ENCODE measurements around the gene POU6F2. TPM values are rescaled to one million over a fixed set of nuclear protein-coding genes. Genes with fewer than 3 reads are reported as not detected.

The POU6F2 gene
- total RNA-seq, 1 experiment from 2014 or later: not detected

- H3K4me2 ChIP-seq (ENCODE audit: low read length): no peak overlapping the region
- POLR2A ChIA-PET (ENCODE audit: unreplicated experiment): no interaction called here
Observed at GRCh38 chr7:39332142-39332541, 354.4 kb downstream of the POU6F2 start.

GRCh38 chr7:39333701-39334100, 356.0 kb downstream of the POU6F2 start:
- Histone ChIP-seq H3K9ac (ENCODE audit: low read length) (no peak overlapping the region), H3K79me2 (ENCODE audit: low read length) (no peaks in the 10 kb centered on the region), H3K27ac (ENCODE audit: low read length) (no peak overlapping the region), H3F3A (ENCODE audit: low read length, unreplicated experiment) (no peaks in the 10 kb centered on the region), H3K27me3 (ENCODE audit: low read length) (peaks cover 77% of the 10 kb centered on the region), H2AFZ (ENCODE audit: low read length) (no peak overlapping the region), H3K4me1 (ENCODE audit: insufficient read depth, low read length) (no peaks in the 10 kb centered on the region), H3K9me2 (replicated peaks; ENCODE audit: low read length) (no peaks in the 10 kb centered on the region), H3K4me2 (ENCODE audit: low read length) (no peak overlapping the region), H3K4me3 (ENCODE audit: low read length) (no peak overlapping the region), H3K9me3 (ENCODE audit: low read length) (no peaks in the 10 kb centered on the region), H3K36me3 (ENCODE audit: low read depth, low read length) (no peaks in the 10 kb centered on the region), H4K20me1 (ENCODE audit: low read length) (no peaks in the 10 kb centered on the region)
- TF ChIP-seq EZH2phosphoT487 (IDR thresholded peaks at IDR 0.05; ENCODE audit: borderline replicate concordance, low read length) (no peak), EZH2 (IDR thresholded peaks at IDR 0.05; ENCODE audit: low read length, unreplicated experiment) (no peak), CTCF (conservative IDR thresholded peaks at IDR 0.05; ENCODE audit: low read depth, low read length) (no peak)
- BruUV-seq (replicated peaks): no TSS peak
- intact Hi-C loops (cut with micrococcal nuclease): no loop called here
- ATAC-seq: no peak
- POLR2A ChIA-PET (ENCODE audit: unreplicated experiment): no interaction called here
- no peak for DNase-seq
- CTCF ChIA-PET: no interaction called here

More at GRCh38 chr7:39332142-39332541, 354.4 kb downstream of the POU6F2 start:
- intact Hi-C loops (cut with micrococcal nuclease): no loop called here
- no peak overlapping the region for H2AFZ ChIP-seq (ENCODE audit: low read length)
- no peaks in the 10 kb centered on the region for H4K20me1 ChIP-seq (ENCODE audit: low read length)
- no TSS peak for BruUV-seq (replicated peaks)
- H3K9me2 ChIP-seq (replicated peaks; ENCODE audit: low read length): no peaks in the 10 kb centered on the region
- TF ChIP-seq EZH2phosphoT487 (IDR thresholded peaks at IDR 0.05; ENCODE audit: borderline replicate concordance, low read length) (no peak), EZH2 (IDR thresholded peaks at IDR 0.05; ENCODE audit: low read length, unreplicated experiment) (no peak), CTCF (conservative IDR thresholded peaks at IDR 0.05; ENCODE audit: low read depth, low read length) (no peak)
- no peaks in the 10 kb centered on the region for H3K36me3 ChIP-seq (ENCODE audit: low read depth, low read length)
- H3K79me2 ChIP-seq (ENCODE audit: low read length): no peaks in the 10 kb centered on the region
- no peaks in the 10 kb centered on the region for H3F3A ChIP-seq (ENCODE audit: low read length, unreplicated experiment)
- H3K27me3 ChIP-seq (ENCODE audit: low read length): peaks cover 61% of the 10 kb centered on the region
- CTCF ChIA-PET: no interaction called here
- no peaks in the 10 kb centered on the region for H3K9me3 ChIP-seq (ENCODE audit: low read length)
- H3K4me3 ChIP-seq (ENCODE audit: low read length): no peak overlapping the region
- no peak overlapping the region for H3K27ac ChIP-seq (ENCODE audit: low read length)
- no peak for ATAC-seq
- no peak overlapping the region for H3K9ac ChIP-seq (ENCODE audit: low read length)
- no peak for DNase-seq
- no peaks in the 10 kb centered on the region for H3K4me1 ChIP-seq (ENCODE audit: insufficient read depth, low read length)

GRCh38 chr7:39336442-39336841, 358.7 kb downstream of the POU6F2 start:
- no peak overlapping the region for H2AFZ ChIP-seq (ENCODE audit: low read length)
- H3K27ac ChIP-seq (ENCODE audit: low read length): no peak overlapping the region
- H4K20me1 ChIP-seq (ENCODE audit: low read length): no peaks in the 10 kb centered on the region
- ChIA-PET POLR2A (ENCODE audit: unreplicated experiment) (no interaction called here), CTCF (no interaction called here)
- H3K36me3 ChIP-seq (ENCODE audit: low read depth, low read length): no peaks in the 10 kb centered on the region
- H3K4me2 ChIP-seq (ENCODE audit: low read length): no peak overlapping the region
- H3K9ac ChIP-seq (ENCODE audit: low read length): no peak overlapping the region
- DNase-seq (no peak), ATAC-seq (no peak)
- no peaks in the 10 kb centered on the region for H3F3A ChIP-seq (ENCODE audit: low read length, unreplicated experiment)
- no peaks in the 10 kb centered on the region for H3K9me2 ChIP-seq (replicated peaks; ENCODE audit: low read length)
- no peaks in the 10 kb centered on the region for H3K4me1 ChIP-seq (ENCODE audit: insufficient read depth, low read length)
- H3K27me3 ChIP-seq (ENCODE audit: low read length): peaks cover 86% of the 10 kb centered on the region
- TF ChIP-seq EZH2 (IDR thresholded peaks at IDR 0.05; ENCODE audit: low read length, unreplicated experiment) (no peak), CTCF (conservative IDR thresholded peaks at IDR 0.05; ENCODE audit: low read depth, low read length) (no peak)
- intact Hi-C loops (cut with micrococcal nuclease): no loop called here
- no peaks in the 10 kb centered on the region for H3K9me3 ChIP-seq (ENCODE audit: low read length)
- no TSS peak for BruUV-seq (replicated peaks)
- no peaks in the 10 kb centered on the region for H3K79me2 ChIP-seq (ENCODE audit: low read length)
- H3K4me3 ChIP-seq (ENCODE audit: low read length): no peak overlapping the region

Measured in PC-3 (cell line).